ENCODE data around the gene ILRUN.

- TF ChIP-seq CTCF (conservative IDR thresholded peaks at IDR 0.05; ENCODE audit: low read length) (no peak), EZH2phosphoT487 (IDR thresholded peaks at IDR 0.05; ENCODE audit: borderline replicate concordance) (no peak)
These were observed 35.0 kb upstream of the ILRUN start for GRCh38 chr6:34731393-34732060.
